HG03469 (cell line): ENCODE measurements around the gene GDF10.

Source experiments
- ATAC-seq: cut with Tn5 transposase; IDR thresholded peaks from one replicate; pipeline ENCODE4 v1.9.1; 2021; ENCODE audit warnings: mild to moderate bottlenecking, moderate library complexity, moderate number of reproducible peaks; ENCODE audit not compliant: unreplicated experiment

Gene GDF10

DNA sequence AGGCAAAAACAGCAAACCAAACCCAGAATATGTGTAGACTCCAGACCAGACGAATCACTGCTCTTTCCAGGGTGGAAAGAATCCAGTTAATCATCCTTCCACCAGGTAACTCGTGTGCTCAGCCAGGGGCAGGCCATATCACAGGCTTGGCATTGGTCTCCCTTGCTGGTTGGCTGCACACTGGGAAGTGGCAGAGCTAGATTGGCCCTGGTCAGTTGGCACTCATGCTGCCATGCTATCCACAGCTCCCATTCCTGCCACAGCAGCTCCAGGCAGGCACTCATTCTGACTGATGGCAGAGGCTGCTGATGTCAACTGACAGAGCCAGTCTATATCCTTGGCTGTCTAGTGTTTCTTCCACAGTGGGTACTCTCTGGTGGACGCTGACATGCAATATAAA is 9.7 kb upstream of the GDF10 start:
- no peak for ATAC-seq

DNA sequence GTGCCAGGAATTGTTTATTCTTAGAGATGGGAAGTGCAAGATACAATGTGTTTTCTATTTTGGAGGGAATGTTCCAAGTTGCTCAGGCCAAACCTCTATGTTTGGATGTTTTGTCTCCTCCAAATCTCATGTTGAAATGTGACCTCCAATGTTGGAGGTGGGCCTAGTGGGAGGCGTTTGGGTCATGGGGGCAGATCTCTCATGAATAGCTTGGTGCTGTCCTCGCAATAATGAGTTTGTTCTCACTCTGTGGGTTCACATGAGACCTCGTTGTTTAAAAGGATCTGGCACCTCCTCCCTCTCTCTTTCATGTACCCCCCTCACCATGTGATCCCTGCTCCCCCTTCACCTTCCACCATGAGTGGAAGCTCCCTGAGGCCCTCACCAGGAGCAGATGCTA is 8.3 kb upstream of the GDF10 start:
- no peak for ATAC-seq

GRCh38 chr10:47294057-47294456 is 5.9 kb upstream of the GDF10 start:
- no peak for ATAC-seq

DNA sequence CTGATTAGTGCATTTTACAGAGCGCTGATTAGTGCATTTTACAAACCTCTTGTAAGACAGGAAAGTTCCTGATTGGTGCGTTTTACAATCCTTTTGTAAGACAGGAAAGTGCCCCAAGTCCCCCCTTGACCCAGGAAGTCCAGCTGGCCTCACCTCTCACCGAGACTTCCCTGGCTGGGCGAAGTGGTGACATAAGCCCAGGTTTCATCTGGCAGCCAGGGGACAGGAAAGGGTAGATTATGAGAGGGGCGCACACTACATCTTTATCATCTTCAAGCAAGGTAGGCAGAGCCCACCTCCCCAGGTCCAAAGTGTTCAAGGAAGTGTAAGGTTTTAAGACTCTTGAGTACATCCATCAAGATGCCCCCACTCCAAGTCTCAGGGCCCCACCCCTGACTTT is 5.5 kb upstream of the GDF10 start:
- ATAC-seq = no peak

DNA sequence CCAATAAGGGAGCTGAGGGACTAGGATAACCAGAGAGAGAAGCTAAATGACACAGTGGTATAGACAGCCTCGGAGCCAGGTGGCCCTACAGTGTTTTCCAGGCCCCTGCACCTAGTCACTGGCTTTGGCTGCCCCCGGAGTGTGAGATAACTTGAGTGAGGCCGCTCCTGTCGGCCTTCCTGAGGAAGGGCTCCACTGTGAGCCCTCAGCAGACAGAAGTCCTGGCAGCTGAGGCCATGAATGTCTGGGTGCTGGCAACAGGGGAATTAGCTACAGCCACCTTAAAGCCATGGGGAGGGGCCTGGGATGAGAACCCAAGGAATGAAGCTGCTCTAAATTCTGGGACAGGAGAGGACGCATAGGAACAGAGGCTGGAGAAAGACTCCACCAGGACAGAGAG is 4.6 kb upstream of the GDF10 start:
- no peak for ATAC-seq

- ATAC-seq = no peak
These were observed 3.7 kb upstream of the GDF10 start for GRCh38 chr10:47296156-47296894.

GRCh38 chr10:47296941-47297340 is 3.1 kb upstream of the GDF10 start:
- ATAC-seq = no peak

DNA sequence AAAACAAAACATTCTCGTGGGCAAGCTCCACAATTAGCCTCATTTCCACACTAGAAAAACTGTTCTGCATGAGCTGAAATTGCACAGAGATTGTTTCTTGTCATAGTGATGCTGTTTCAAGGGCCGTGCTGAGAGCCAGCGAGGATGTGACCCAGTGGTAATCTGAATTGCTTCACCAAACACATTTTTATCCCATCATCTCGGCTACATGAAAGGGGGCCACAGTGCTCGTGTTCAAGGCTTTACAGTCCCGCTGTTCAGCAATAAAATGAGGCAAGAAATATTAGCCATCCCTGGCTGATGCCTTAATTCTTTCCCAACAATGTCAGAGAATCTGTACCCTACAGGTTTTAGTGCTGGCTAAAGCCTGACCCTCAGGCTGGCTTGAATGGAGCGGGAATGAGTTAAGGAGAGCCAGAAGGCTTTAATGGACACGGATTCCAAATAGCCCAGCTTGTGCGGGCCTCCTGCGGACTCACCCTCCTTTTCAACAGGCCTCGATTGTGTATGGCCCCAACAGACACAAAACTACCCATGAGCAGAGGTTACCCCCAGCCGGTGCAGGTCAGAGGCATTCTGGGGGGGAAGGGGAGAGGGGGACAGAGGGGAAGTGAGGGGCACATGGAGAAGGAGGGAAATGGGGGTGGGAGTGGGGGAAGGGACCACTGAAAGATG is 2.0 kb upstream of the GDF10 start:
- no peak for ATAC-seq

DNA sequence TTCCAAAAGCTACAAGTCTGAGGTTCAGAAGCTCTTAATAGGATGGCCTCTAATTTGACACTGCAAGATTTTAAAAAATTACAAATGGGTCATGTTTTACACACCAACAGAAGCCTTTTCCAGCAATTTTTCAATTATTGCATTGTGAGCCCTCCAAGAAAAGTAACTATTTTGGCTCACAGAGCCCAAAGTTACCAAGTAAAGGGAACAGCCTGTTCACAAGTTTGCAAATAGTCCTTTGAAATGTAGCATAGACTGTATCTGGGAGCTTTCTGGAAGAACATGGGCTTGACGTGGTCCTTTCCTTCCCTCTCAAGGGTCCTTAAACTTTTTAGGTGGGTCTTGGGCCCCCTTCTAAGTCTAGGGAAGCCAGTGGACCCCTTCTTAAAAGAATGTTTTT is 1.3 kb upstream of the GDF10 start:
- no peak for ATAC-seq

- ATAC-seq = no peak
These were observed 483 bp downstream of the GDF10 start for GRCh38 chr10:47300429-47300931.

GRCh38 chr10:47301833-47302232 is 1.8 kb downstream of the GDF10 start:
- ATAC-seq = no peak

DNA sequence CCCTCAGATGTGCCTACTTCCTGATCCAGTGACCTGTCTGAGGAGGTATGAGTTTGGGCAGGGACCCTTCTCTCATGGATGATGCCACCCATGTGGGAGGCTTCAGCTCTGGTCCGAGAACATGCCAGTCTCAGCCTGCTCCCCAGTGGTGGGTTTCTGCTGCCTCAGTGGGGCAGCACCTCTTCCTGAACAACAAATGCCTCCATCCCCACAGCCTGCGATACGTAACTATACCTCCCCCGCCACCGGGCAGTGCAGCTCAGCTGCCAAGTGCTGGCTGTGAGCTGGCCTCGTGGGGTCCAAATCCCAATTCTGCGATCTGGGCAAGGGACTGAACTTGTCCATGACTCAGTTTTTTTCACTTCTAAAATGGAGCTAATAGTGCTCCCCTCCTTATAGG is 3.1 kb downstream of the GDF10 start:
- no peak for ATAC-seq

DNA sequence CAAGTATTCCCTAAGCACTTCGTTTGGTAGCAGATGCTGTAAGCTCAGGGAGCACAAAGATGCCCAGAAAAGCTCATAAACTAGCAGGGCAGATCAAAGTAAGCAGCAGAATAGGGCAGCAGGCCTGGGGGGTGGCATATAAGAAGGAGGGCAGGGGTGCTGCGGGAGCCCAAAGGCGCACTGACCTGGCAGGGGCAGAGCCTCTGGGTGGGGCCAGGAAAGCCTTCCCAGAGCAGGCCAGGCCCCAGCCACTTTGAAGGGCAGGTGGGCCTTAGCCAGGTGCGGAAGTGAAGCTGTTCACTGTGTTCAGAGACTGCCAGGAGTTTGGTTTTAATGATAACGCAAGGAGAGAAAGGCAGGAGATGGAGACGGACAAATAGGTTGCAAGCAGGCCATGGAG is 3.9 kb downstream of the GDF10 start:
- ATAC-seq = no peak

- no peak for ATAC-seq
These were observed 5.6 kb downstream of the GDF10 start for GRCh38 chr10:47305566-47305965.

- no peak for ATAC-seq
These were observed 6.6 kb downstream of the GDF10 start for GRCh38 chr10:47306387-47307210.

GRCh38 chr10:47307381-47307780 is 7.4 kb downstream of the GDF10 start:
- no peak for ATAC-seq

- no peak for ATAC-seq
These were observed 8.8 kb downstream of the GDF10 start for GRCh38 chr10:47308775-47309174.

GRCh38 chr10:47309408-47310089 is 9.6 kb downstream of the GDF10 start:
- no peak for ATAC-seq

DNA sequence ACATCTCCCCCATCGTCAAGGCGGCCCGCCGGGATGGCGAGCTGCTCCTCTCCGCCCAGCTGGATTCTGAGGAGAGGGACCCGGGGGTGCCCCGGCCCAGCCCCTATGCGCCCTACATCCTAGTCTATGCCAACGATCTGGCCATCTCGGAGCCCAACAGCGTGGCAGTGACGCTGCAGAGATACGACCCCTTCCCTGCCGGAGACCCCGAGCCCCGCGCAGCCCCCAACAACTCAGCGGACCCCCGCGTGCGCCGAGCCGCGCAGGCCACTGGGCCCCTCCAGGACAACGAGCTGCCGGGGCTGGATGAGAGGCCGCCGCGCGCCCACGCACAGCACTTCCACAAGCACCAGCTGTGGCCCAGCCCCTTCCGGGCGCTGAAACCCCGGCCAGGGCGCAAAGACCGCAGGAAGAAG is 10.1 kb downstream of the GDF10 start:
- no peak for ATAC-seq

GRCh38 chr10:47311193-47311931 is 11.4 kb downstream of the GDF10 start:
- no peak for ATAC-seq
